ENCODE results near the gene DMD.

- TF ChIP-seq CTCF (conservative IDR thresholded peaks at IDR 0.05) (no peak), ZFX (IDR thresholded peaks at IDR 0.05) (no peak)
Measured at GRCh38 chrX:32269866-32270265, 941.5 kb downstream of the DMD start.

Measured in C4-2B (cell line).